HG02840 (cell line): ENCODE results near the gene SPSB1.

Experiments
- ATAC-seq: cut with Tn5 transposase; IDR thresholded peaks from one replicate; pipeline ENCODE4 v1.9.1; 2021; ENCODE audit warnings: mild to moderate bottlenecking, moderate library complexity, moderate number of reproducible peaks; ENCODE audit not compliant: unreplicated experiment, low FRiP score

SPSB1 gene

GRCh38 chr1:9292361-9293240 is at the start of gene SPSB1:
Gene SPSB1, plus strand, starts transcription at chr1:9292894. Its CDS starts 62,998 bp downstream, at chr1:9355892.
- no peak for ATAC-seq

GRCh38 chr1:9243066-9243739 is 49.5 kb upstream of the SPSB1 start:
- no peak for ATAC-seq

GRCh38 chr1:9244501-9245229 is 48.0 kb upstream of the SPSB1 start:
- ATAC-seq: no peak

- no peak for ATAC-seq
Measured at GRCh38 chr1:9245230-9245619, 47.5 kb upstream of the SPSB1 start.

GRCh38 chr1:9245661-9246060 is 47.0 kb upstream of the SPSB1 start:
- no peak for ATAC-seq

- ATAC-seq: no peak
Measured at GRCh38 chr1:9246215-9246614, 46.5 kb upstream of the SPSB1 start.

GRCh38 chr1:9246841-9247785 is 45.6 kb upstream of the SPSB1 start:
- ATAC-seq: no peak

GRCh38 chr1:9247894-9248293 is 44.8 kb upstream of the SPSB1 start:
- ATAC-seq: no peak

GRCh38 chr1:9248341-9249262 is 44.1 kb upstream of the SPSB1 start:
- ATAC-seq: no peak

- ATAC-seq: no peak
Measured at GRCh38 chr1:9249263-9249533, 43.5 kb upstream of the SPSB1 start.

GRCh38 chr1:9249534-9250410 is 42.9 kb upstream of the SPSB1 start:
- ATAC-seq: no peak

GRCh38 chr1:9250411-9251381 is 42.0 kb upstream of the SPSB1 start:
- ATAC-seq: no peak

- ATAC-seq: no peak
Measured at GRCh38 chr1:9251501-9251900, 41.2 kb upstream of the SPSB1 start.

GRCh38 chr1:9253004-9253403 is 39.7 kb upstream of the SPSB1 start:
- ATAC-seq: no peak

- ATAC-seq: no peak
Measured at GRCh38 chr1:9253453-9254105, 39.1 kb upstream of the SPSB1 start.

- no peak for ATAC-seq
Measured at GRCh38 chr1:9256332-9256731, 36.4 kb upstream of the SPSB1 start.

GRCh38 chr1:9257851-9258250 is 34.8 kb upstream of the SPSB1 start:
- ATAC-seq: no peak
